GM08714 (cell line): ENCODE results near the gene XYLT1.
"Not testable (repeated sequence)": the region's sequence is repeated elsewhere in the genome, so short reads cannot be mapped to it uniquely, and the experiment has no call there.

ENCODE experiments used
- H3K4me3 ChIP-seq: fragments of 200-500 bp; sonication (Bioruptor generic); 2 replicates; pipeline ENCODE4 v1.5.1; 2014; ENCODE audit warnings: mild to moderate bottlenecking, low read length, inconsistent platforms
- ZNF274 ChIP-seq: IDR thresholded peaks from 2 replicates; pipeline ENCODE4 v1.6.1; 2012; ENCODE audit warnings: mild to moderate bottlenecking, low read depth, low read length

The XYLT1 gene, protein sequence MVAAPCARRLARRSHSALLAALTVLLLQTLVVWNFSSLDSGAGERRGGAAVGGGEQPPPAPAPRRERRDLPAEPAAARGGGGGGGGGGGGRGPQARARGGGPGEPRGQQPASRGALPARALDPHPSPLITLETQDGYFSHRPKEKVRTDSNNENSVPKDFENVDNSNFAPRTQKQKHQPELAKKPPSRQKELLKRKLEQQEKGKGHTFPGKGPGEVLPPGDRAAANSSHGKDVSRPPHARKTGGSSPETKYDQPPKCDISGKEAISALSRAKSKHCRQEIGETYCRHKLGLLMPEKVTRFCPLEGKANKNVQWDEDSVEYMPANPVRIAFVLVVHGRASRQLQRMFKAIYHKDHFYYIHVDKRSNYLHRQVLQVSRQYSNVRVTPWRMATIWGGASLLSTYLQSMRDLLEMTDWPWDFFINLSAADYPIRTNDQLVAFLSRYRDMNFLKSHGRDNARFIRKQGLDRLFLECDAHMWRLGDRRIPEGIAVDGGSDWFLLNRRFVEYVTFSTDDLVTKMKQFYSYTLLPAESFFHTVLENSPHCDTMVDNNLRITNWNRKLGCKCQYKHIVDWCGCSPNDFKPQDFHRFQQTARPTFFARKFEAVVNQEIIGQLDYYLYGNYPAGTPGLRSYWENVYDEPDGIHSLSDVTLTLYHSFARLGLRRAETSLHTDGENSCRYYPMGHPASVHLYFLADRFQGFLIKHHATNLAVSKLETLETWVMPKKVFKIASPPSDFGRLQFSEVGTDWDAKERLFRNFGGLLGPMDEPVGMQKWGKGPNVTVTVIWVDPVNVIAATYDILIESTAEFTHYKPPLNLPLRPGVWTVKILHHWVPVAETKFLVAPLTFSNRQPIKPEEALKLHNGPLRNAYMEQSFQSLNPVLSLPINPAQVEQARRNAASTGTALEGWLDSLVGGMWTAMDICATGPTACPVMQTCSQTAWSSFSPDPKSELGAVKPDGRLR

DNA sequence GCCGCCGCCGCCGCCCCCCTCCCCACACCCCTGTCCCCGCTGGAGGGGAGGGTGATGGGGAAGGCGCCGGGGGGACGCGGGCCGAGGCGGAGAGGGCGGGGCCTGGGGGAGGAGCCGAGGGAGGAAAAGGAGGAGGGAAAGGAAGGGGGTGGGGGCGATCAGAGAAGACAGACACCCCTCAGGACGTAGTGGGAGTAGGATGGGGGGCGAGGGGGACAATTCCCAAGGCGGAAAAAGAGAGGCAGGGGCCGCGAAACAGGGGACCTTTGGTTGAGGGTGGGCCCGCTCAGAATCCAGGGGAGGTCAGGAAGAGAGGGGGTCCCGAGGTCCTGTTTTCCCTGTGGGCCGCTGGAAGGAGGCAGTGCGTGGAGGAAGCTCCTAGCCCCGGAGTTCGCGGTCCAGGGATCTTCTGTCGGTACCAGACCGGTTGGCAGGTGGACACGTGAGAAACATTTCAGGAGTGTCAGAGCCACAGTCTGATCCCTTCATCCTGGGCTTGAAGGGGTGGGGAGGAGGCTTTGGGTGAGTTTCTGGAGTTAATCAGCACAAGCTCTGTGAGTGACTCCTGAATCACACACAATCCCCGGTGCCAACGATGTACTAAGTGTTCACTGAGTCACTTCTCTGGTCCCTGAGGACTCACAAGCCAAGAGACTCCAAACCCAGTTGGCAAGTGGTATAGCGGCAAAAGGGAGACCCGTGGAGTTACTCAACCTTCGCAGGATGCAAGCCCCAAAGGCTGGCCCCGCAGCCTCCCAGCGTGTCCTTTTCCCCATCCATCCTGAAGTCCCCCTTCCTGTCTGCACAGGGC lies at the start of gene XYLT1:
TSS of gene XYLT1 (minus strand) at position 53 of the 811 bp plus-strand sequence. CDS start 164 bp downstream, outside the sequence.
- peak within 1 kb of the TSS; percentile 43 for H3K4me3 ChIP-seq
- no peak for TF ChIP-seq ZNF274

DNA sequence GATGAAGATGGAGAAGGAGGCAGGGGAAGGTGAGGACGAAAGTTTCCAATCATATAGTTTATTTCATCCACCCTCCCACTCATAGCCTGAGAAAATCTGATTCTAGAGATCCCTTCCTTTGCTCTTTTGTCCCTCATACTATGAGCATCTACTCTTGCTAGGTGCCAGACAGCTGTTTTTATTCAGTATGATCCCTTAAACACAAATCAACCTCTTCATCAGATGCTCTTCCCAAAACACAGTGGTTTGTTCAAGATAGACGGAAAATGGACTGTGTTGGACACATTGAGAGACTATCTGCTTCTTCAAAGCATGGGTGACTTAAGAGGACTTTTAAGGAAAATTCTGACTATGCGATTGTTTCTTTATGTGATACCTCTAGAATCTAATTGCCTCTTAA lies 49.4 kb upstream of the XYLT1 start:
- TF ChIP-seq ZNF274 = no peak
- no peak overlapping the region for H3K4me3 ChIP-seq

DNA sequence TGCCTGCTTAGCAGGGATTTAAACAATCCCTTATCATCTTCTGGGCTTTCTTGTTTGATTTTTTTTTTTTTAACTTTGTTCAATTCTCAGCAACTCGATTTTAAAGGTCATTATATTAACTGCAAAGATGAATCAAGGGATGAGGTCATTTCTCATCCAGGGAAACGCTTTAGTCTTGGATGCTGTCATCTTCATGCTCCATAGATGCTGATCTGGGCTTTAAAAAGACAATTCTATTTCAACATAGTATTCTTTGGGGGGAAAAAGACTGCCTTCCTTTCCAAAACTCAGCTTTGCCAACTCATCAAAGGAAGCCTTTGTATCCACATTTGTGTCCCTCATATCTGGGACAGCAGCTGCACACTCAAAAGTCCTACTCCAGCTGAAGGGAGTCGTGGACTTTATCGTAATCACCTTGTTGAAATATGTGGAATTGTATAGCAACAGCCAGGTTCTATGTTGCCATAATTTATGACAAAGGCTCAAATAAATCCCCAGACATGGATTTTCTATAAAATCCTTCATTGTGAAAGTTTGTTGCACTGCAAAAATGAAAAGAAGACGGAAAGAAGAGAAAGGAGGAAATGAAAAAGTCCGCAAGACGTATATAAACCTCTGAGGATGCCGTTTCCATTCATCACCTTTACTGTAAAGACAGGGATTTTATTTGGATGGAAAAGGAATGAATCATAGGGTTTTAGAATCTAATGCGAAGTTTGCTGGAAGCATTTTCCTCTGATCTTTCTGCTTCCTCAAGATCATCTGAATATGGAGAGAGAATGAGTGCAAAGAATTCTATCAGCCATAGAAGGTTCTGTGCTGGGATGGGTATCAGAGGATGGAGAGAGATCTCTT lies 48.6 kb upstream of the XYLT1 start:
- no peak for TF ChIP-seq ZNF274

DNA sequence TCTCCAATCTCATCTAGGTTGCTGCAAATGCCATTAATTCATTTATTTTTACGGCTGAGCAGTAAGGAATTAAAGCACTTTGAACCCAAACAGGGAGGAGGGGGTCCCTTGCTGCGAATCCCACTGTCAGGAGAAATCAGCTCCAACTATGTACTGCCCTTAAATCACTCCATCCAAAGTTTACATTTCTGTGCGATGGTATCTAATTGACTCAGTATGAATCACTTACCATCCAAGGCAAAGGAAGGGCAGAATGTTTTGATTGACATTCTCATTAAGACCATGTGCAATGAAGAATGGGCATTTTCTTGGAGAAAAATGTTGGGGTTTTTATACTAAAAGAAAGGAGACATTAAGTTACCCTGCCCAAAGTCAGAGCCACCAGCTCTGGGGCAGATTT lies 47.7 kb upstream of the XYLT1 start:
- TF ChIP-seq ZNF274 = no peak
- H3K4me3 ChIP-seq = no peak overlapping the region

More for the DNA sequence above, 48.6 kb upstream of the XYLT1 start:
- H3K4me3 ChIP-seq = no peak overlapping the region

DNA sequence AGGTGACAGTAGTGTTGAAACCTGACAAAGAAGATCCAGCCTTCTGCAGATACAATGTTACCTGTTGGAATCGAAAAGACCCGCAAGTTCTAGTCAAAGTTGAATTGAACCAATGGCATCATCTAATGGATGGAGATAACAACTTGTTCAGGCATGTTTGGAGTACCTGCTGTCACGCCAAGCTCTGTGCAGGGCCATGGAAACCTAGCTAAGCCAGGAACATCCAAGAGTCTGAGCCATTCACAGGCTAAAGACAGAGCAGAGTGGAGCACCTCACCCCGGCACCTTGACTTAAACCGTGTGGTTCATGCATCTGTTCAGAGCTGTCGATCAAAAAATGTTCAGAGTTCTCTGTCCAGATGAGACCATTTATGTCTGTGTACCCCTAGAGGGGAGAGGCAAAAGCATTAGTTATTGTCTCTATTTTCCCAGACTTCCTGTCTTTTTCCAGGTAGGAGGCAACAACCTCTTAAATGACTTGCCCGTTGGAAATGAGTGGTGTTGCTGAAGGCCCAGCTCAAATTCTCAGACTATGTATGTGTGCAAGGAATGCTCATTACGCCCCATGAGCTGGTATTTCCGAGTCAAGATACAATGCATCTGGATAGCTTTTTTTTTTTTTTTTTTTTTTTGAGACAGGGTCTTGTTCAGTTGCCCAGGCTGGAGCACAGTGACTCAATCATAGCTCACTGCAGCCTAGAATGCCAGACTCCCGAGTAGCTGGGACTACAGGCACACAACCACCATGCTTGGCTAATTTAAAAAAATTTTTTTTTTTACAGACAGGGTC lies 44.9 kb upstream of the XYLT1 start:
- H3K4me3 ChIP-seq = no peak overlapping the region
- no peak for TF ChIP-seq ZNF274

DNA sequence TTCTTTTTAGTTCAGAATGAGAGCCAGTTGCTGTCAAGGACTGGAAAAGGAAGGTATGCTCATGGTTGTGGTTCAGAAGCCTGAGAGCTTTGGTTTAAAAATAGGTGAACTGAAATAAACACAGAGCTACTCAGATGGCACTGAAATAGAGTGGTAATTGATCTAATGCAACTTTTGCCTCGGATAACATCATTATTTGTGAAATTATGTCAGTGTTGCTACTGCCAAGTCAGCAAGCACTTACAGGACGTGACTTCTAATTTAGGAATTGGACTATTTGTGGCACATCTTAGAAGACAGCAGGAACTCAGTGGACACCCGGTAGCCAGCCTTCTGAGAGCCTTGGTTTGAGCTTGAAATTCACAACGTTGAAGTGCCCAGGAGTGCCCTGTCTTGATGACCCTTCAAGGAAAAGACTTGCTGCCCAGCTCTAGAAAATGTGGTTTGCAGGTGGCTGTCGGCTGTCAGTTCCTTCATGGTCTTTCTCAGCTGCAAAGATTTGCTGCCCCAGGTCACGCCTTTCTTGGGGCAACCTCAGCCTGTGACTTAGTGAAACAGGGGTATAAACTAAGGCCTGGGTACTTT lies 42.0 kb upstream of the XYLT1 start:
- no peak overlapping the region for H3K4me3 ChIP-seq
- TF ChIP-seq ZNF274 = no peak

DNA sequence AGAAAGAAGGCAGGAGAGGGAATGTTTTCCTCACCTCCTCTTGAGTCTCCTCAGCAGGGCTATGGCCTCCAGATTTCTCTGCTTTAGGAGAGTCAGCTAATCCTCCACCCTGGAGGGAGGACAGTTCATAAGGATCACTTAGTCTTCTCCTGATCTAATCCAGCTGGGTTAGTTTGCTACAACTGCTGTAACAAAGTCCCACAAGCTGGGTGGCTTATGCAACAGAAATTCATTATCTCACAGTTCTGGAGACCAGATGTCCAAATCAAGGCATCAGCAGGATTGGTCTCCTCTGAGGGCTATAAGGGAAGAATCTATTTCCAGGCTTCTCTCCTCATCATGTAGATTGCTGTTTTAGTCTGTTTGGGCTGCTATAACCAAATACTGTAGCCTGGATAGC lies 40.6 kb upstream of the XYLT1 start:
- TF ChIP-seq ZNF274 = no peak
- H3K4me3 ChIP-seq = no peak overlapping the region

DNA sequence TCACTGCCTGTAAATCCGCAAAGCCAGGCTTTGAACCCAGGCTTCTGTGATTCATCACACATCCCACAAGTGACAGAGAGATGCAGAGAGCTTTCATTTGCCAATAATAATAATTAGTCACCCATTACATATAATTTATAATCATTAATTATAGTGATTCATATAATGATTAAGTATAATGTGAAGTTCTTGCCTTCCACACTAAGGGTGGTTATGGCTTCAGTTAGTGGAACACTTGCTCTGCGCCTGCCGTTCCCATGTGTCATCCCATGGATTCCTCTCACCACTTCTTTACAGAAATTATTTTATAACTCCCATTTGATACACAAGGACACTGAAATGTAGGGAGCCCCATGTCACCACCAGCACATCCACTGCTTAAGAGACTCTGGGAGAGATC lies 39.8 kb upstream of the XYLT1 start:
- TF ChIP-seq ZNF274 = no peak

DNA sequence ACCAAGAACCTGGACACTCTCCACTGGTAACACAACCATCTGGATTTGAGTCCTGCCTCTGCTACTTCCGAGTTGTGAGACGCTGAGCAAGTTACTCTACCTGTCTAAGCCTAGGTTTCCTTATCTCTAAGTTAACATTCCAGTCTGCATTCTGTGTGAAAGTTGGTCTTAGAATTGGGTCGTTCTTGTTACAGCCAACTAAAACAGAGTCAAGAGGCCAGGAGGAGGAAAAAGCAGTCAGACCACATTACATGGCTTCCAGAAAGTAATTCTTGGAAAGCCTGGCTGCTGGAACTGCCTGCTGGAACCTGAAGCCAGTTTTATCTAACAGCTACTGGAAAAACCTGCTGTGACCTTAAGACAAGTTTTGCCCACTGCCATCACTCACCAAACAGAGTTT lies 38.4 kb upstream of the XYLT1 start:
- H3K4me3 ChIP-seq = no peak overlapping the region
- no peak for TF ChIP-seq ZNF274

More for the DNA sequence above, 39.8 kb upstream of the XYLT1 start:
- no peak overlapping the region for H3K4me3 ChIP-seq

DNA sequence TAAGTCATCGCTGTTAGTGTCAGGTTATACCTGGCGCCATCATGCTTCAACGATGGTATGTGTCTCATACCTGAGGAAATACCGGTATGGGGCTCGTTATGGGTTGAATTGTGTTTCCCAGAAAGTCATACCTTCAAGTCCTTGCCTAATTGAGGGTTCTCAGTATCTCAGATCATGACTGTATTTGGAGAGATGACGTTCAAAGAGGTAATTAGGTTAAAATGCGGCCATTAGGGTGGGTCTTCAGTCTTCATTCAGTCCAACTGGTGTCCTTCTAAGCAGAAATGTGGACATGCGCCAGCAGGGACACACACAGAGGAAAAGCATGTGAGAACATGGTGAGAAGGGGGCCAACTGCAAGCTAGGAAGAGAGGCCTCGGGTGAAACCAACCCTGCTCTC lies 37.5 kb upstream of the XYLT1 start:
- no peak overlapping the region for H3K4me3 ChIP-seq
- TF ChIP-seq ZNF274 = no peak

DNA sequence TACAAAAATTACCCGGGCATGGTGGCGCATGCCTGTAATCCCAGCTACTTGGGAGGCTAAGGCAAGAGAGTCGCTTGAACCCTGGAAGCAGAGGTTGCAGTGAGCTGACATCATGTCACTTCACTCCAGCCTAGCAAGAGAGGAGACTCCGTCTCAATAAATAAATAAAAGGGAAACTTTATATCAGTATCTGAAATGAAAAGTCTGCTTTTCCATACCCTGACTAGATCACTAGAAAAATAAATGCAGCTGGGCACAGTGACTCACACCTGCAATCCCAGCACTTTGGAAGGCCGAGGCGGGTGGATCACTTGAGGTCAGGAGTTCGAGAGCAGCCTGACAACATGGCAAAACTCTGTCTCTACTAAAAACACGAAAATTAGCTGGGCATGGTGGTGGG lies 36.8 kb upstream of the XYLT1 start:
- not testable (repeated sequence) for H3K4me3 ChIP-seq

DNA sequence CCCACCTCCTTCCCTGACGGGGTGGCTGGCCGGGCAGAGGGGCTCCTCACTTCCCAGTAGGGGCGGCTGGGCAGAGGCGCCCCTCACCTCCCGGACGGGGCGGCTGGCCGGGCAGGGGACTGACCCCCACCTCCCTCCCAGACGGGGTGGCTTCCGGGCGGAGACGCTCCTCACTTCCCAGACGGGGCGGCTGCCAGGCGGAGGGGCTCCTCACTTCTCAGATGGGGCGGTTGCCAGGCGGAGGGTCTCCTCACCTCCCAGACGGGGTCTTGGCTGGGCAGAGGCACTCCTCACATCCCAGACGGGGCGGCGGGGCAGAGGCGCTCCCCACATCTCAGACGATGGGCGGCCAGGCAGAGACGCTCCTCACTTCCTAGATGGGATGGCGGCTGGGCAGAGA lies 35.1 kb upstream of the XYLT1 start:
- not testable (repeated sequence) for H3K4me3 ChIP-seq
